HG02852 (cell line): ENCODE results near the gene RCC2.
"Not testable (repeated sequence)": the region's sequence is repeated elsewhere in the genome, so short reads cannot be mapped to it uniquely, and the experiment has no call there.

Experiments
- ATAC-seq: cut with Tn5 transposase; IDR thresholded peaks from one replicate; pipeline ENCODE4 v1.9.1; 2021; ENCODE audit warnings: mild to moderate bottlenecking, moderate library complexity; ENCODE audit not compliant: unreplicated experiment

Gene RCC2

GRCh38 chr1:17422461-17422860 lies 17.0 kb downstream of the RCC2 start:
- no peak for ATAC-seq

- no peak for ATAC-seq
Observed at GRCh38 chr1:17420391-17420918, 19.0 kb downstream of the RCC2 start.

GRCh38 chr1:17419626-17420328 lies 19.7 kb downstream of the RCC2 start:
- ATAC-seq: no peak

GRCh38 chr1:17416389-17416788 lies 23.1 kb downstream of the RCC2 start:
- no peak for ATAC-seq

GRCh38 chr1:17414022-17414421 lies 25.5 kb downstream of the RCC2 start:
- ATAC-seq: no peak

GRCh38 chr1:17412093-17412870 lies 27.2 kb downstream of the RCC2 start:
- no peak for ATAC-seq

GRCh38 chr1:17409391-17409811 lies 30.1 kb downstream of the RCC2 start:
- no peak for ATAC-seq

GRCh38 chr1:17407786-17408514 lies 31.5 kb downstream of the RCC2 start:
- not testable (repeated sequence) for ATAC-seq

GRCh38 chr1:17406760-17407475 lies 32.6 kb downstream of the RCC2 start:
- ATAC-seq: not testable (repeated sequence)

- no peak for ATAC-seq
Observed at GRCh38 chr1:17405898-17406759, 33.3 kb downstream of the RCC2 start.

- ATAC-seq: no peak
Observed at GRCh38 chr1:17404820-17405219, 34.7 kb downstream of the RCC2 start.

GRCh38 chr1:17404034-17404684 lies 35.3 kb downstream of the RCC2 start:
- ATAC-seq: no peak

- ATAC-seq: no peak
Observed at GRCh38 chr1:17403081-17403480, 36.4 kb downstream of the RCC2 start.

GRCh38 chr1:17401841-17402240 lies 37.6 kb downstream of the RCC2 start:
- ATAC-seq: no peak

- ATAC-seq: no peak
Observed at GRCh38 chr1:17400725-17401341, 38.6 kb downstream of the RCC2 start.

GRCh38 chr1:17397910-17398695 lies 41.4 kb downstream of the RCC2 start:
- no peak for ATAC-seq

- no peak for ATAC-seq
Observed at GRCh38 chr1:17393230-17393629, 46.2 kb downstream of the RCC2 start.

GRCh38 chr1:17392199-17392740 lies 47.2 kb downstream of the RCC2 start:
- ATAC-seq: no peak
